HEK293 (cell line): ENCODE measurements around the gene EPHB1.

Experiments
- CTCF ChIA-PET: fragments of 350-600 bp; formaldehyde crosslinking; extraction: SDS; loops from one replicate; lab custom pipeline; 2021; ENCODE audit warnings: antibody characterized with exemption; lab: Yijun Ruan, JAX
- POLR2A ChIA-PET: fragments of 300-600 bp; formaldehyde crosslinking; extraction: SDS; loops from one replicate; lab custom pipeline; 2020; ENCODE audit warnings: antibody characterized with exemption, inconsistent platforms; lab: Yijun Ruan, JAX
- H3K27ac ChIP-seq: fragments of 200-500 bp; sonication (Bioruptor generic); 2 replicates; pipeline ENCODE4 v1.5.1; 2014; ENCODE audit warnings: low read depth, low read length, control low read depth, inconsistent platforms; ENCODE audit errors: extremely low read depth
- H3K36me3 ChIP-seq, 2 experiments: fragments of 200-500 bp in 1 of 2; sonication (Bioruptor generic) in 1 of 2; 1 replicate in 1 of 2; 2 replicates in 1 of 2; pipeline ENCODE4 v1.5.1; 2014 to 2017; ENCODE audit warnings: inconsistent platforms in 2 of 2, low read length in 2 of 2; ENCODE audit not compliant: control insufficient read depth in 2 of 2, insufficient read depth in 1 of 2
- H3K4me1 ChIP-seq: fragments of 200-500 bp; sonication (Bioruptor generic); 2 replicates; pipeline ENCODE4 v1.5.1; 2014; ENCODE audit warnings: mild to moderate bottlenecking, low read length, inconsistent platforms; ENCODE audit not compliant: control insufficient read depth, insufficient read depth
- H3K4me3 ChIP-seq: 2 replicates; pipeline ENCODE4 v1.5.1; 2011; ENCODE audit warnings: low read depth, mild to moderate bottlenecking, control low read depth, low read length, moderate library complexity
- H3K9me3 ChIP-seq: fragments of 200-500 bp; sonication (Bioruptor generic); 2 replicates; pipeline ENCODE4 v1.5.1; 2014; ENCODE audit warnings: low read depth, low read length, inconsistent platforms; ENCODE audit not compliant: control insufficient read depth, insufficient read depth
- KLF8 ChIP-seq: fragments of 450-650 bp; formaldehyde crosslinking; IDR thresholded peaks from 2 replicates; pipeline ENCODE4 v1.5.1; 2016; ENCODE audit warnings: missing biosample characterization, missing genetic modification characterization
- SCRT2 ChIP-seq: fragments of 450-650 bp; formaldehyde crosslinking; IDR thresholded peaks from 2 replicates; pipeline ENCODE4 v1.5.1; 2016; ENCODE audit warnings: missing biosample characterization, missing genetic modification characterization
- SP3 ChIP-seq: fragments of 450-650 bp; formaldehyde crosslinking; IDR thresholded peaks from 2 replicates; pipeline ENCODE4 v1.5.1; 2016; ENCODE audit warnings: missing biosample characterization, missing genetic modification characterization
- ZBTB20 ChIP-seq: fragments of 450-650 bp; formaldehyde crosslinking; IDR thresholded peaks from 2 replicates; pipeline ENCODE4 v1.5.1; 2016; ENCODE audit warnings: missing biosample characterization, missing genetic modification characterization
- ZBTB7A ChIP-seq: fragments of 450-650 bp; formaldehyde crosslinking; IDR thresholded peaks from 2 replicates; pipeline ENCODE4 v1.5.1; 2016; ENCODE audit warnings: low read depth, missing biosample characterization, missing genetic modification characterization
- ZNF157 ChIP-seq: fragments of 450-650 bp; formaldehyde crosslinking; IDR thresholded peaks from 2 replicates; pipeline ENCODE4 v1.5.1; 2016; ENCODE audit warnings: missing biosample characterization, missing genetic modification characterization
- ZNF24 ChIP-seq: fragments of 450-650 bp; formaldehyde crosslinking; IDR thresholded peaks from 2 replicates; pipeline ENCODE4 v1.5.1; 2016; ENCODE audit warnings: missing biosample characterization, missing genetic modification characterization
- ZNF433 ChIP-seq: fragments of 450-650 bp; formaldehyde crosslinking; IDR thresholded peaks from 2 replicates; pipeline ENCODE4 v1.5.1; 2016; ENCODE audit warnings: missing biosample characterization, missing genetic modification characterization, low read depth
- ZNF473 ChIP-seq: fragments of 450-650 bp; formaldehyde crosslinking; IDR thresholded peaks from 2 replicates; pipeline ENCODE4 v1.5.1; 2017; ENCODE audit warnings: missing biosample characterization, missing genetic modification characterization
- ZNF792 ChIP-seq: fragments of 450-650 bp; formaldehyde crosslinking; IDR thresholded peaks from 2 replicates; pipeline ENCODE4 v1.5.1; 2016; ENCODE audit warnings: missing biosample characterization, missing genetic modification characterization
- TF ChIP-seq, protein P1 (sequence below): fragments of 450-650 bp; formaldehyde crosslinking; IDR thresholded peaks from 2 replicates; pipeline ENCODE4 v1.5.1; 2016; ENCODE audit warnings: missing biosample characterization, missing genetic modification characterization, borderline replicate concordance
- TF ChIP-seq, protein P2 (sequence below): fragments of 450-650 bp; formaldehyde crosslinking; IDR thresholded peaks from 2 replicates; pipeline ENCODE4 v1.5.1; 2016; ENCODE audit warnings: missing biosample characterization, missing genetic modification characterization, borderline replicate concordance
- TF ChIP-seq, protein P3 (sequence below): fragments of 450-650 bp; formaldehyde crosslinking; IDR thresholded peaks from 2 replicates; pipeline ENCODE4 v1.5.1; 2016; ENCODE audit warnings: missing biosample characterization, missing genetic modification characterization
- TF ChIP-seq, protein P4 (sequence below): fragments of 450-650 bp; formaldehyde crosslinking; IDR thresholded peaks from 2 replicates; pipeline ENCODE4 v1.5.1; 2016; ENCODE audit warnings: missing biosample characterization, missing genetic modification characterization
- TF ChIP-seq, protein P5 (sequence below): fragments of 450-650 bp; formaldehyde crosslinking; IDR thresholded peaks from 2 replicates; pipeline ENCODE4 v1.5.1; 2017; ENCODE audit warnings: missing biosample characterization, missing genetic modification characterization

EPHB1 gene

DNA sequence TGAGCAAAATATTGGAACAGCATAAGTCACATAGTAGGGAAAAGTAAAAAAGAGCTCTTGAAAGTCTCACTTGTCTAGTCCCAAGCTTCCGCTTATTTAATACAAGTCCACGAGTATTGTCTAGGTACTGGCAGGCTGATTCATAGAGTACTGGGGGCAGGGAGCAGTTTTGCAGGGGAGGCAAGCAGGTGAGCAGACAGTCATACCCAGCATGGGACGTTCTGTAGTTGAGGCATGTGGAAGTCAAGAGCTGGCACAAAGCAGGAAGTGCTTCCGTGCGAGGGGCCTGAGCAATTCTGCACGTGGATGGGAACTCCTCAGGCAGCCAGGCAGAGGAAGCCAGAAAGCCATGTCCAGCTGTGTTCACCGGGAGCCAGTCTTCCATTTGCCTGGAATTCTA is 287.6 kb downstream of the EPHB1 start:
- CTCF ChIA-PET, result no interaction called here

DNA sequence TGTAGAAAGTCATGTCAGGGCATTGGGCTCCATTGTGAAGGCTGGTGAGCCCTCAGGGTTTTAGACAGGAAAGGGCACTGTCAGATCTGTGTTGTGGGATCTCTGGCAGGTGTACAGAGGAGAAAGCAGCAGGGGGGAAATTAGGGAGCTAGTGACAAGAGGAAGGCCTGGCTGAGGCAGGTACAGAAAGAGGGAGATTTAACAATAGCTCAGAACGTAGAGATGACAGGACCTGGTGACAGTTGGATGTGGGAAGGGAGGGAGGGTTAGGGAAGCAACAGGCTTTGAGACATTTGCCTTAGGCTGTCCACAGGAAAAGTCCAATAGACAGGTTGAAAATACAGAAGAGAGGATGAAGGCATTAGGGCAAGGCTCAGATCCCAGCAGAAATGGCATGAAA is 288.1 kb downstream of the EPHB1 start:
- POLR2A ChIA-PET, result no interaction called here
- no peak overlapping the region for H3K4me3 ChIP-seq
- H3K27ac ChIP-seq, result no peak overlapping the region
- H3K4me1 ChIP-seq, result no peaks in the 10 kb centered on the region
- H3K36me3 ChIP-seq, result no peaks in the 10 kb centered on the region
- CTCF ChIA-PET, result no interaction called here
- TF ChIP-seq SCRT2 (tag by site-specific recombination) (0 out of 2 replicates have a peak, but pooled peaks have one; percentile 16), ZNF433 (tag by site-specific recombination) (no peak)
- TF ChIP-seq, protein P1, sequence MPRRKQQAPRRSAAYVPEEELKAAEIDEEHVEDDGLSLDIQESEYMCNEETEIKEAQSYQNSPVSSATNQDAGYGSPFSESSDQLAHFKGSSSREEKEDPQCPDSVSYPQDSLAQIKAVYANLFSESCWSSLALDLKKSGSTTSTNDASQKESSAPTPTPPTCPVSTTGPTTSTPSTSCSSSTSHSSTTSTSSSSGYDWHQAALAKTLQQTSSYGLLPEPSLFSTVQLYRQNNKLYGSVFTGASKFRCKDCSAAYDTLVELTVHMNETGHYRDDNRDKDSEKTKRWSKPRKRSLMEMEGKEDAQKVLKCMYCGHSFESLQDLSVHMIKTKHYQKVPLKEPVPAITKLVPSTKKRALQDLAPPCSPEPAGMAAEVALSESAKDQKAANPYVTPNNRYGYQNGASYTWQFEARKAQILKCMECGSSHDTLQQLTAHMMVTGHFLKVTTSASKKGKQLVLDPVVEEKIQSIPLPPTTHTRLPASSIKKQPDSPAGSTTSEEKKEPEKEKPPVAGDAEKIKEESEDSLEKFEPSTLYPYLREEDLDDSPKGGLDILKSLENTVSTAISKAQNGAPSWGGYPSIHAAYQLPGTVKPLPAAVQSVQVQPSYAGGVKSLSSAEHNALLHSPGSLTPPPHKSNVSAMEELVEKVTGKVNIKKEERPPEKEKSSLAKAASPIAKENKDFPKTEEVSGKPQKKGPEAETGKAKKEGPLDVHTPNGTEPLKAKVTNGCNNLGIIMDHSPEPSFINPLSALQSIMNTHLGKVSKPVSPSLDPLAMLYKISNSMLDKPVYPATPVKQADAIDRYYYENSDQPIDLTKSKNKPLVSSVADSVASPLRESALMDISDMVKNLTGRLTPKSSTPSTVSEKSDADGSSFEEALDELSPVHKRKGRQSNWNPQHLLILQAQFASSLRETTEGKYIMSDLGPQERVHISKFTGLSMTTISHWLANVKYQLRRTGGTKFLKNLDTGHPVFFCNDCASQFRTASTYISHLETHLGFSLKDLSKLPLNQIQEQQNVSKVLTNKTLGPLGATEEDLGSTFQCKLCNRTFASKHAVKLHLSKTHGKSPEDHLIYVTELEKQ (tag by site-specific recombination), result no peak
- TF ChIP-seq, all 188 proteins: peak for 1
- no peaks in the 10 kb centered on the region for H3K9me3 ChIP-seq

More for the DNA sequence above, 287.6 kb downstream of the EPHB1 start:
- POLR2A ChIA-PET, result no interaction called here
- TF ChIP-seq ZBTB7A (tag by site-specific recombination) (no peak), ZNF157 (tag by site-specific recombination) (no peak), ZNF24 (tag by site-specific recombination) (no peak), ZNF792 (tag by site-specific recombination) (no peak), SP3 (no peak), ZBTB20 (tag by site-specific recombination) (no peak), KLF8 (no peak), ZNF473 (tag by site-specific recombination) (no peak)
- TF ChIP-seq, protein P2, sequence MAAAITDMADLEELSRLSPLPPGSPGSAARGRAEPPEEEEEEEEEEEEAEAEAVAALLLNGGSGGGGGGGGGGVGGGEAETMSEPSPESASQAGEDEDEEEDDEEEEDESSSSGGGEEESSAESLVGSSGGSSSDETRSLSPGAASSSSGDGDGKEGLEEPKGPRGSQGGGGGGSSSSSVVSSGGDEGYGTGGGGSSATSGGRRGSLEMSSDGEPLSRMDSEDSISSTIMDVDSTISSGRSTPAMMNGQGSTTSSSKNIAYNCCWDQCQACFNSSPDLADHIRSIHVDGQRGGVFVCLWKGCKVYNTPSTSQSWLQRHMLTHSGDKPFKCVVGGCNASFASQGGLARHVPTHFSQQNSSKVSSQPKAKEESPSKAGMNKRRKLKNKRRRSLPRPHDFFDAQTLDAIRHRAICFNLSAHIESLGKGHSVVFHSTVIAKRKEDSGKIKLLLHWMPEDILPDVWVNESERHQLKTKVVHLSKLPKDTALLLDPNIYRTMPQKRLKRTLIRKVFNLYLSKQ (tag by site-specific recombination), result no peak
- TF ChIP-seq, protein P3, sequence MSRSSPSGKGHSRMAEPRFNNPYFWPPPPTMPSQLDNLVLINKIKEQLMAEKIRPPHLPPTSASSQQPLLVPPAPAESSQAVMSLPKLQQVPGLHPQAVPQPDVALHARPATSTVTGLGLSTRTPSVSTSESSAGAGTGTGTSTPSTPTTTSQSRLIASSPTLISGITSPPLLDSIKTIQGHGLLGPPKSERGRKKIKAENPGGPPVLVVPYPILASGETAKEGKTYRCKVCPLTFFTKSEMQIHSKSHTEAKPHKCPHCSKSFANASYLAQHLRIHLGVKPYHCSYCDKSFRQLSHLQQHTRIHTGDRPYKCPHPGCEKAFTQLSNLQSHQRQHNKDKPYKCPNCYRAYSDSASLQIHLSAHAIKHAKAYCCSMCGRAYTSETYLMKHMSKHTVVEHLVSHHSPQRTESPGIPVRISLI (tag by site-specific recombination), result no peak
- TF ChIP-seq, protein P4, sequence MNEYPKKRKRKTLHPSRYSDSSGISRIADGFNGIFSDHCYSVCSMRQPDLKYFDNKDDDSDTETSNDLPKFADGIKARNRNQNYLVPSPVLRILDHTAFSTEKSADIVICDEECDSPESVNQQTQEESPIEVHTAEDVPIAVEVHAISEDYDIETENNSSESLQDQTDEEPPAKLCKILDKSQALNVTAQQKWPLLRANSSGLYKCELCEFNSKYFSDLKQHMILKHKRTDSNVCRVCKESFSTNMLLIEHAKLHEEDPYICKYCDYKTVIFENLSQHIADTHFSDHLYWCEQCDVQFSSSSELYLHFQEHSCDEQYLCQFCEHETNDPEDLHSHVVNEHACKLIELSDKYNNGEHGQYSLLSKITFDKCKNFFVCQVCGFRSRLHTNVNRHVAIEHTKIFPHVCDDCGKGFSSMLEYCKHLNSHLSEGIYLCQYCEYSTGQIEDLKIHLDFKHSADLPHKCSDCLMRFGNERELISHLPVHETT, result no peak
- TF ChIP-seq, protein P5, sequence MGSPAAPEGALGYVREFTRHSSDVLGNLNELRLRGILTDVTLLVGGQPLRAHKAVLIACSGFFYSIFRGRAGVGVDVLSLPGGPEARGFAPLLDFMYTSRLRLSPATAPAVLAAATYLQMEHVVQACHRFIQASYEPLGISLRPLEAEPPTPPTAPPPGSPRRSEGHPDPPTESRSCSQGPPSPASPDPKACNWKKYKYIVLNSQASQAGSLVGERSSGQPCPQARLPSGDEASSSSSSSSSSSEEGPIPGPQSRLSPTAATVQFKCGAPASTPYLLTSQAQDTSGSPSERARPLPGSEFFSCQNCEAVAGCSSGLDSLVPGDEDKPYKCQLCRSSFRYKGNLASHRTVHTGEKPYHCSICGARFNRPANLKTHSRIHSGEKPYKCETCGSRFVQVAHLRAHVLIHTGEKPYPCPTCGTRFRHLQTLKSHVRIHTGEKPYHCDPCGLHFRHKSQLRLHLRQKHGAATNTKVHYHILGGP (tag by site-specific recombination), result no peak
- Histone ChIP-seq H3K4me1 (no peaks in the 10 kb centered on the region), H3K36me3 (no peaks in the 10 kb centered on the region), H3K4me3 (no peak overlapping the region), H3K9me3 (no peaks in the 10 kb centered on the region), H3K27ac (no peak overlapping the region)
